Limb (tissue), 2 donors: ENCODE data around the gene GCNT1.

ENCODE experiments used
- DNase-seq, 2 donors: peaks; one replicate each; pipeline ENCODE4 v3.0.0-alpha.2; 2016; ENCODE audit errors: extremely low spot score in 2 of 2

The GCNT1 gene

DNA sequence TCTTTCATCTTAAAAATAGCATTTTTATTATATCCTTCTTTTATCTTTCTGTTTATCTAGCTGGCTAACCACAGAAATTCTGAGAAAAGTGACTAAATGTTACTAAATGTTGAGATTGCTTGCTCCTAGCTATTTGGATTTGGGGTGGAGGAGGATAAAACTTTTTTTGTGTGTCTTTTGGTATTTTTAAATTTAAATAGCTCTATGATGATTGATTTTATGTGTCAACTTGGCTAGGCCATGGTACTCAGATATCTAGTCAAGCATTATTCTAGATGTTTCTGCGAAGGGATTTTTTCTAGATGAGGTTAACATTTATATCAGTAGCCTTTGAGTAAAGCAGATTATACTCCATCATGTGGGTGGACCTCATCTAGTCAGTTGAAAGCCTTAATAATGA is 75.0 kb downstream of the GCNT1 start:
- no peak for DNase-seq

DNA sequence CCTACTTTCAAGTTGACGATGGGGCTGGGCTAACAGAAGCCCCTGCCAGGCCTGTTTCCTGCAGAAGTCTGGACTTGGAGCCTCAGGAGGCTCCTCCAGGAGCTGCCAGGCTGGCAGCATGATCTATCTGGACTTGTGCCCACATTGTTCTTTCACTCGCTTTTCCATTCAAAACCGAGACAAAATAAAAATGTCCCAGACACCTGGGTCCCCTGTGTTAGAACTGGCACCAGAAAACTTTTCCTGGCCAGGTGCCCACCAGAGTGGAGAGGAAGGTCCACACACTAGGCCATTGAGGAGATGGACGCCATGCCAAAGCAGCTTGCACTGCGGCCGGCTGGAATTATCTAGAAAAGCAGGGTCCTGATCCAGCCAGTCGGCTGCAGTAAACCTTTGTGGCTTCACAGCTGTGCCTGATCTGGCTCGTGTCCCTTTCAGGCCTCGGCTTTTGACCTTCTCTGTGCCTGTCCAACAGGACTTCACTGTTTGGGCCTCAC is 78.2 kb downstream of the GCNT1 start:
- peak; percentile 36 to 65 for DNase-seq

GRCh38 chr9:76539180-76539579 is 80.2 kb downstream of the GCNT1 start:
- no peak for DNase-seq

DNA sequence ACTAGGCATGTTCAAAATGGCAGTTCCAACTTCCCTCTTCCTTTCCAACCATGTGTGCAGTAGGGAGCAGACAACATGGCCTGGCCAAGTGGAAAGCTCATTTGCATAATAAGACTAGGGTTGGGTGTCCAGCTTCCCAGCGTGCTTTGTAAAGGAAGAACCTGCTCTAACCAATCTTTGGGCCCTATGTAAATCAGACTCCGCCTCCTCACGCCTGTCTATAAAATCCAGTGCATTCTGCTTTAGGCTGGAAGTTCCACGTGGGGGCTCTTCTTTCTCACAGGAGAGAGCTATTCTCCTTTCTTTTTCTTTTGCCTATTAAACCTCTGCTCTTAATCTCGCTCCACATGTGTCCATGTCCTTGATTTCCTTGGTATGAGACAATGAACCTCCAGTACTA is 83.4 kb downstream of the GCNT1 start:
- DNase-seq: no peak

DNA sequence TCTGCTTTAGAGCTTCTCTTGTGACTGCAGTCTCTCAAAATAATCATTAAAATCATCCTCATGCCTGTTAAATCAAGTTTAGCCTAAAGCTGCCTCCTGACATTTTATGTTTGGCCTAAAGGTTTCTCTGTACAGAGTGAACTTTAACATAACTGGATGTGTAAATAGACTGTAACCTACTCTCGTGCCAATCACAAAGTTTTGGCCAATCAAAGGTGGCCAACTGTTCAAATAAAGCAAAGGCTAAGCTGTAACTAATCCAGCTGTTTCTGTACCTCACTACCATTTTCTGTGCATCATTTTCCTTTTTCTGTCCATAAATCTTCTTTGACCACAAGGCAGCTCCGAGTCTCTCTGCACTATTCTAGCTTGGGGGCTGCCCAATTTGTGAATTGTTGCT is 86.2 kb downstream of the GCNT1 start:
- DNase-seq: no peak

GRCh38 chr9:76552181-76552580 is 93.2 kb downstream of the GCNT1 start:
- DNase-seq: no peak

DNA sequence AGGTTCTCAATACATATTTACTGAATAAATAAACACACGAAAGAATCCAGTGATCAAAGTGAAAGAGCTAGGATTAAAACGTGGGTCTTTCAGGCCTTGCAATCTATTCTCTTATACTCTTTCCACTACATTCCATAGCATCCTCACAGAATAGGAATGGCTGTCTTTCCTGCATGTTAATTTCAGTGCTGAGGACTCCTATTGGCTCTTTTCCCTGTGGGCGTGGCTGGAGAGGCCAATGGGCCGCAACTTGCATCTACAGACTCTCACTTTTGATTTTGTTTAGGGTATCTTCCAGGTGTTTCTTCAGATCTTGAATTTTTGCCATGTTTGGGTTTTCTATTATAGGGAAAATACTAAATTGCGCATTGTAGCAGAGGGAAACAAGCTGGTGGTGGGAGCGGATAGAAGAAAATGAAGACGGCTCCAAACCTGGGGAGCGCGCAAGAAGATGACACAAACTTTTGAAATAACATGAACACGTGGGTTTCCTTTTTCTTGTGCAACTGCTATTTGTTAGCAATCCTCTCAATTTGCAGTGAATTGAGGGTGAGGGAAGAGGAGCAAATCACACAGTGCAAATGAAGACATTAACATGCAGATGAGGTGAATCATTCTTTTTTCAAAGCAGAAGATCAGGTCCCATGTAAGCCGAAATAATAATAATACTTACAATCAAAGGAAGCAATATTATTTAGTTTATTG is 93.9 kb downstream of the GCNT1 start:
- no peak for DNase-seq

DNA sequence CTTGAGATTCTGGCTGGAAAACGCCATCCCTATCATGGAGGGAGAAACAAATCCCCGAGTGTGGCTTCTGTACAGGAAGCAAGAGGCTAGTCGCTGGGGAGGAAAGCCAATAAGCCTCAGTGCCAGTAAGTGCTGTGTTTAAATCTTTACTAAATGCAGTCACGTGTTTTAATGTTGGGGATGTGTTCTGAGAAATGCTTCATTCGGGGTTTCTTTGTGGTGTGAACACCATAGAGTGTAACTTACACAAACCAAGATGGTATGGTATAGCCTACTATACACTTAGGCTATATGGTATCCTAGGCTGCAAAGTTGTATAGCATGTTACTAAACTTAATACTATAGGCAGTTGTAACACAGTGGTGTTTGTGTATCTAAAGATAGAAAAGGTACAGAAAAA is 94.7 kb downstream of the GCNT1 start:
- no peak for DNase-seq
